H1 (cell line): ENCODE results near the gene ELP6. TPM values are rescaled to one million over a fixed set of nuclear protein-coding genes. Genes with fewer than 3 reads are reported as not detected.

ENCODE experiments used
- CTCF ChIA-PET: fragments of 300-600 bp; sonication (Branson Sonifier 250); formaldehyde crosslinking; loops from one replicate; lab custom pipeline; 2021; ENCODE audit not compliant: partially characterized antibody; lab: Charles Lee
- POLR2A ChIA-PET: fragments of 300-600 bp; sonication (Branson Sonifier 250); formaldehyde crosslinking; loops from one replicate; lab custom pipeline; 2021; ENCODE audit warnings: inconsistent platforms; ENCODE audit not compliant: partially characterized antibody; lab: Charles Lee
- DNase-seq, 2 experiments: peaks; one replicate each; pipeline versions ENCODE4 v3.0.0 to v3.0.0-alpha.2; 2010 to 2022; ENCODE audit warnings: low spot score in 2 of 2, low read depth in 1 of 2, mixed read lengths in 1 of 2
- FAIRE-seq: peaks from 2 replicates; lab custom pipeline; 2011; peaks lifted over from hg19 to GRCh38; lab: Jason Lieb, UNC
- H2AFZ ChIP-seq: 2 replicates; pipeline ENCODE4 v1.8.1; 2012; ENCODE audit warnings: low read length, inconsistent platforms
- H2AK5ac ChIP-seq: 2 replicates; pipeline ENCODE4 v1.6.1; 2013; ENCODE audit warnings: low read depth, low read length
- H2BK120ac ChIP-seq: replicated peaks from 2 replicates; pipeline ENCODE3; 2013; ENCODE audit warnings: low read depth, low read length, inconsistent platforms
- H2BK12ac ChIP-seq: 2 replicates; pipeline ENCODE4 v1.6.1; 2013; ENCODE audit warnings: low read depth, low read length
- H2BK15ac ChIP-seq: 2 replicates; pipeline ENCODE4 v1.6.1; 2013; ENCODE audit warnings: low read length
- H2BK20ac ChIP-seq: 2 replicates; pipeline ENCODE4 v1.6.1; 2013; ENCODE audit warnings: low read length
- H2BK5ac ChIP-seq: 2 replicates; pipeline ENCODE4 v1.6.1; 2013; ENCODE audit warnings: low read depth, low read length
- H3K14ac ChIP-seq: 2 replicates; pipeline ENCODE4 v1.6.1; 2013; ENCODE audit warnings: inconsistent platforms; ENCODE audit not compliant: insufficient read length
- H3K18ac ChIP-seq: 2 replicates; pipeline ENCODE4 v1.6.1; 2013; ENCODE audit warnings: low read length; ENCODE audit errors: extremely low read depth
- H3K23ac ChIP-seq: 2 replicates; pipeline ENCODE4 v1.6.1; 2013; ENCODE audit warnings: inconsistent platforms; ENCODE audit not compliant: insufficient read length
- H3K23me2 ChIP-seq: 2 replicates; pipeline ENCODE4 v1.6.1; 2013; ENCODE audit warnings: low read depth, low read length
- H3K27ac ChIP-seq: 2 replicates; pipeline ENCODE4 v1.6.1; 2011; ENCODE audit warnings: low read depth, low read length, inconsistent platforms
- H3K27me3 ChIP-seq, 4 experiments: replicated peaks in 1 of 4; 1 replicate in 1 of 4; 2 replicates in 3 of 4; pipeline versions ENCODE4 v1.6.1 to v1.8.1; 2011 to 2013; ENCODE audit warnings: low read length in 3 of 4, mild to moderate bottlenecking in 3 of 4, inconsistent platforms in 2 of 4, mixed read lengths in 2 of 4, moderate library complexity in 1 of 4; ENCODE audit not compliant: control insufficient read depth in 3 of 4, insufficient read depth in 3 of 4; ENCODE audit errors: extremely low read depth in 1 of 4
- H3K36me3 ChIP-seq, 4 experiments: 2 replicates each; pipeline versions ENCODE4 v1.6.1 to v1.8.1; 2011 to 2013; ENCODE audit warnings: mild to moderate bottlenecking in 4 of 4, low read length in 3 of 4, moderate library complexity in 2 of 4, control low read depth in 1 of 4, inconsistent platforms in 1 of 4; ENCODE audit not compliant: insufficient read depth in 4 of 4, control insufficient read depth in 2 of 4
- H3K4ac ChIP-seq: replicated peaks from 2 replicates; pipeline ENCODE3; 2013; ENCODE audit warnings: low read length, low read depth, mixed read lengths, inconsistent platforms; ENCODE audit not compliant: insufficient read length
- H3K4me1 ChIP-seq, 4 experiments: replicated peaks in 1 of 4; 1 replicate in 1 of 4; 2 replicates in 3 of 4; pipeline versions ENCODE4 v1.6.1 to v1.8.1; 2011 to 2013; ENCODE audit warnings: low read length in 3 of 4, inconsistent platforms in 2 of 4, mixed read lengths in 1 of 4; ENCODE audit not compliant: insufficient read depth in 4 of 4, control insufficient read depth in 3 of 4
- H3K4me2 ChIP-seq, 2 experiments: 2 replicates each; pipeline versions ENCODE4 v1.6.1 to v1.8.1; 2011 to 2013; ENCODE audit warnings: low read depth in 2 of 2, low read length in 2 of 2, control low read depth in 1 of 2, inconsistent platforms in 1 of 2, mild to moderate bottlenecking in 1 of 2; ENCODE audit not compliant: insufficient read depth in 1 of 2
- H3K4me3 ChIP-seq, 4 experiments: fragments of 200-600, 300-600 bp in 1 of 4; sonication (generic), shearing (Covaris generic), sonication (Bioruptor Twin) in 1 of 4; 2 replicates each; pipeline versions ENCODE4 v1.5.1 to v1.8.1; 2011 to 2016; ENCODE audit warnings: low read length in 4 of 4, low read depth in 3 of 4, control low read depth in 2 of 4, inconsistent platforms in 2 of 4, mild to moderate bottlenecking in 2 of 4, mixed read lengths in 1 of 4, moderate library complexity in 1 of 4; ENCODE audit not compliant: insufficient read depth in 2 of 4; ENCODE audit errors: extremely low read depth in 1 of 4
- H3K56ac ChIP-seq: replicated peaks from 2 replicates; pipeline ENCODE3; 2013; ENCODE audit warnings: low read depth, mild to moderate bottlenecking, mixed read lengths, low read length, inconsistent platforms; ENCODE audit not compliant: insufficient read length
- H3K79me1 ChIP-seq: 2 replicates; pipeline ENCODE4 v1.6.1; 2013; ENCODE audit warnings: low read depth, low read length, control low read depth
- H3K79me2 ChIP-seq, 2 experiments: 2 replicates each; pipeline versions ENCODE4 v1.6.1 to v1.8.1; 2012 to 2013; ENCODE audit warnings: low read length in 2 of 2, mild to moderate bottlenecking in 2 of 2, inconsistent platforms in 1 of 2; ENCODE audit not compliant: insufficient read depth in 2 of 2, control insufficient read depth in 1 of 2
- H3K9ac ChIP-seq, 4 experiments: replicated peaks in 1 of 4; 1 replicate in 1 of 4; 2 replicates in 3 of 4; pipeline versions ENCODE4 v1.6.1 to v1.8.1; 2011 to 2013; ENCODE audit warnings: low read depth in 3 of 4, low read length in 3 of 4, control low read depth in 2 of 4, mild to moderate bottlenecking in 2 of 4, moderate library complexity in 2 of 4, inconsistent platforms in 1 of 4; ENCODE audit errors: extremely low read depth in 1 of 4
- H3K9me3 ChIP-seq, 2 experiments: 2 replicates each; pipeline versions ENCODE4 v1.6.1 to v1.8.1; 2012 to 2013; ENCODE audit warnings: mild to moderate bottlenecking in 2 of 2, moderate library complexity in 2 of 2, control low read depth in 1 of 2, inconsistent platforms in 1 of 2, low read depth in 1 of 2, low read length in 1 of 2, mixed read lengths in 1 of 2; ENCODE audit not compliant: insufficient read depth in 2 of 2
- H4K20me1 ChIP-seq, 2 experiments: replicated peaks in 1 of 2; 2 replicates each; pipeline versions ENCODE3 to v1.8.1; 2011 to 2013; ENCODE audit warnings: inconsistent platforms in 2 of 2, low read length in 2 of 2, mild to moderate bottlenecking in 1 of 2; ENCODE audit not compliant: insufficient read depth in 2 of 2, control insufficient read depth in 1 of 2
- H4K5ac ChIP-seq: 2 replicates; pipeline ENCODE4 v1.6.1; 2013; ENCODE audit warnings: low read length, low read depth, mixed read lengths, inconsistent platforms; ENCODE audit not compliant: insufficient read length
- H4K8ac ChIP-seq: 2 replicates; pipeline ENCODE4 v1.8.0; 2013; ENCODE audit warnings: mild to moderate bottlenecking, moderate library complexity, low read length, inconsistent platforms; ENCODE audit not compliant: insufficient read depth; ENCODE audit errors: extremely low read depth
- H4K91ac ChIP-seq: replicated peaks from 2 replicates; pipeline ENCODE3; 2013; ENCODE audit warnings: low read length, mixed read lengths, inconsistent platforms; ENCODE audit not compliant: insufficient read length
- BACH1 ChIP-seq: IDR thresholded peaks from 2 replicates; pipeline ENCODE4 v1.6.1; 2012; ENCODE audit warnings: low read length, improper control_type of control experiment
- CTCF ChIP-seq, 3 experiments: IDR thresholded peaks; 1 replicate in 2 of 3; 2 replicates in 1 of 3; pipeline versions ENCODE4 v1.5.1 to v1.6.1; 2011; ENCODE audit warnings: low read length in 3 of 3, mild to moderate bottlenecking in 3 of 3, inconsistent platforms in 2 of 3, low read depth in 1 of 3, moderate library complexity in 1 of 3; ENCODE audit not compliant: insufficient read depth in 1 of 3; ENCODE audit errors: control extremely low read depth in 1 of 3
- GABPA ChIP-seq: IDR thresholded peaks from 2 replicates; pipeline ENCODE4 v1.6.1; 2011; ENCODE audit warnings: mild to moderate bottlenecking, low read length, moderate library complexity, borderline replicate concordance; ENCODE audit not compliant: insufficient read depth
- JUND ChIP-seq: IDR thresholded peaks from 2 replicates; pipeline ENCODE4 v1.6.1; 2011; ENCODE audit warnings: mild to moderate bottlenecking, improper control_type of control experiment, low read length
- POLR2AphosphoS5 ChIP-seq: IDR thresholded peaks from 2 replicates; pipeline ENCODE4 v1.6.1; 2011; ENCODE audit warnings: low read depth, low read length
- RBBP5 ChIP-seq: IDR thresholded peaks from 2 replicates; pipeline ENCODE4 v1.7.1; 2012; ENCODE audit warnings: low read depth, mild to moderate bottlenecking, inconsistent platforms, low read length, moderate library complexity, borderline replicate concordance
- SIN3A ChIP-seq, 2 experiments: IDR thresholded peaks in 1 of 2; conservative IDR thresholded peaks in 1 of 2; 2 replicates each; pipeline ENCODE4 v1.6.1; 2011 to 2012; ENCODE audit warnings: low read length in 2 of 2, improper control_type of control experiment in 1 of 2, low read depth in 1 of 2, mild to moderate bottlenecking in 1 of 2
- TAF7 ChIP-seq: optimal IDR thresholded peaks from 2 replicates; pipeline ENCODE3; 2011; ENCODE audit warnings: low read depth, mild to moderate bottlenecking, inconsistent platforms, low read length, moderate library complexity, borderline replicate concordance
- WGBS, 2 experiments: shearing (Covaris generic) in 1 of 2; methylation state at CpG; one replicate each; pipeline versions ENCODE4 v1.1.6 to v1.1.7; 2013 to 2015; ENCODE audit warnings: low lambda C conversion rate in 2 of 2, mixed read lengths in 2 of 2, inconsistent platforms in 1 of 2, low coverage in 1 of 2, missing lambda C conversion rate in 1 of 2; ENCODE audit not compliant: insufficient replicate concordance in 2 of 2, insufficient coverage in 1 of 2, insufficient read length in 1 of 2; ENCODE audit errors: extremely low coverage in 1 of 2, missing lambda C conversion rate in 1 of 2; 5-methylcytosine and 5-hydroxymethylcytosine counted together
- polyA plus RNA-seq, 7 experiments: library from polyadenylated mRNA; depleted of rRNA in 3 of 7; stranded (reverse) in 5 of 7; unstranded in 2 of 7; fragments of >200 nt in 5 of 7; fragments of 200-250 nt in 2 of 7; gene quantifications; 1 replicate in 5 of 7; 2 replicates in 1 of 7; 4 replicates in 1 of 7; pipeline versions ENCODE4 v1.2.1 to v1.2.3, GENCODE V29; 2011 to 2013; ENCODE audit warnings: missing spikeins in 2 of 7, mixed read lengths in 2 of 7
- total RNA-seq: library from RNA; stranded (reverse); fragmentation: NEBNext Ultra II Directional; extraction: Animal tissue kit (Norgen Biotek cat#: 25700); gene quantifications from 2 replicates; pipeline ENCODE4 v1.2.1, GENCODE V29; 2021

Gene ELP6
- total and polyA plus RNA-seq, 2 of the 8 experiments (the other 6 are each of a cell fraction or from before 2014, with no cell fraction given): 51.1 to 78.7 TPM

GRCh38 chr3:47536221-47536891 is 22.8 kb upstream of the ELP6 start:
- no peaks in the 10 kb centered on the region; a peak in 1 of 7 replicates for H3K27me3 ChIP-seq
- no peaks in the 10 kb centered on the region for H3K79me2 ChIP-seq
- POLR2A ChIA-PET: interaction anchor here (0.6 to 1.2 kb wide), 2 partner anchors 15 to 33 kb away, joined by 3 read pairs; no protein-coding TSS in a partner anchor
- H2AK5ac ChIP-seq: no peak overlapping the region
- H3K4me3 ChIP-seq: no peak overlapping the region
- no peaks in the 10 kb centered on the region; a peak in 1 of 7 replicates for H3K4me1 ChIP-seq
- no peak overlapping the region for H3K18ac ChIP-seq
- no peak overlapping the region for H2BK20ac ChIP-seq
- H4K91ac ChIP-seq: no peak overlapping the region
- H4K8ac ChIP-seq: peak overlapping the region; percentile 79; the same call in 1 of the 2 replicates
- no peak overlapping the region for H4K5ac ChIP-seq
- DNase-seq: no peak
- no peak overlapping the region for H3K23ac ChIP-seq
- no peak overlapping the region for H3K4ac ChIP-seq
- no peak overlapping the region; the same call in 1 of the 2 replicates for H2AFZ ChIP-seq
- no peaks in the 10 kb centered on the region for H3K36me3 ChIP-seq
- H2BK120ac ChIP-seq: no peak overlapping the region
- H2BK5ac ChIP-seq: no peak overlapping the region
- H3K23me2 ChIP-seq: no peaks in the 10 kb centered on the region
- H3K56ac ChIP-seq: no peak overlapping the region
- 92% methylated on average over 19 of the region's 19 CpGs; no CpG with 5 or more reads in 1 of the 2 experiments for WGBS, 2 experiments
- H3K9ac ChIP-seq: no peak overlapping the region
- H2BK15ac ChIP-seq: no peak overlapping the region
- no peaks in the 10 kb centered on the region for H4K20me1 ChIP-seq
- H3K79me1 ChIP-seq: no peaks in the 10 kb centered on the region
- H3K4me2 ChIP-seq: no peak overlapping the region
- no peak for FAIRE-seq
- H3K14ac ChIP-seq: no peak overlapping the region
- CTCF ChIA-PET: interaction anchor here (0.9 to 4.6 kb wide), 5 partner anchors 11 to 22 kb away, joined by 3 to 23 read pairs (median 8); no protein-coding TSS in a partner anchor
- no peak overlapping the region for H2BK12ac ChIP-seq
- no peaks in the 10 kb centered on the region; a peak in 1 of 4 replicates for H3K9me3 ChIP-seq
- TF ChIP-seq BACH1 (no peak), POLR2AphosphoS5 (no peak), SIN3A (conservative IDR thresholded peaks at IDR 0.05 in 1 of 2, IDR thresholded peaks at IDR 0.05 in 1 of 2; ENCODE audit: low read depth in 1 of 2, low read length in 2 of 2) (no peak), JUND (no peak), RBBP5 (no peak), CTCF (IDR thresholded peaks at IDR 0.05; ENCODE audit: control extremely low read depth in 1 of 3, insufficient read depth in 1 of 3, low read depth in 1 of 3, low read length in 3 of 3) (no peak), GABPA (no peak), TAF7 (no peak)
- no peak overlapping the region for H3K27ac ChIP-seq
